ENCODE measurements around the gene MTO1.

MTO1 gene

DNA sequence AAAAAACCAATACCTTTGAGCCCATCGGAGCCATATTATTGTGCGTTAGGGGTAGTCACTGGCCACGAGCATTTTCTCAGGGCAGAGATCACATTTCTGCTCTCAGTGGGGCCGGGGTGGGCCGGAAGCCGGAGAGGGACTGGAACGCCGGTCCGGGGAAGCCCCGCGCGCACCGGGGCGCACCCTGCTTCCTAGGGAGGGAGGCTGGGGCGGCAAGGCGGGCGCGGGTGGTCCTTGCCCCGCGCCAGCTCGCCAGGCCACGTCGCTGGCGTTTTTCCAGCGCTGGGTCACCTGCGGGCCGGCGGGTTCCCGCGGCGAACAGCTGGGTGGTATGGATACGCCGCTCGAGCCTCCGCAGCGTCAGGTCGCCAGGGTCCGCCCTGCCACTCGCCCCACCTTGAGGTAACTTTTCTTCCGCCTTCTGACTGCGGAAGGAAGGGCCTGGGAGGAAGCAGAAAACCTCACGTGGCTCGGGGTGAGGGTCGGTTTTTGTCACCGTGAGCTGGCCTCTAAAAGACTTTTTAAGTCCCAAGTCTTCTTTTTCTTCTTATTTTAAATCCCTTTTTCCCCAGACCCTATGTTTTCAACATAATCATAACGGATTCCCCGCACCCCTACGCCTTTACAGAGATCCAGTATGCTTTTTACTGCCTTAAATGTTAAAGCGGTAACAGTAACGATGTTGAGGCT, 62.0 kb downstream of the MTO1 start:
- Histone ChIP-seq H3K9me3 (ENCODE audit: control insufficient read depth, insufficient read depth, low read depth, low read length) (no peaks in the 10 kb centered on the region), H3K4me3 (ENCODE audit: low read depth, low read length) (peak overlapping the region; percentile 63), H3K27ac (ENCODE audit: extremely low read depth, low read depth, low read length) (peak overlapping the region; percentile 66), H3K4me1 (ENCODE audit: control insufficient read depth, insufficient read depth, low read length) (no peaks in the 10 kb centered on the region), H3K36me3 (ENCODE audit: control insufficient read depth in 2 of 2, insufficient read depth in 1 of 2, low read length in 2 of 2) (peaks cover 0 to 22% of the 10 kb centered on the region in 2 experiments; a peak in 1 of 3 replicates)
- CTCF ChIA-PET, result interaction anchor here (0.7 to 1.6 kb wide), 5 partner anchors 34 to 1688 kb away, joined by 3 to 6 read pairs (median 3); no protein-coding TSS in a partner anchor
- POLR2A ChIA-PET, result interaction anchor here (0.7 to 5.9 kb wide), 5 partner anchors 9 to 130 kb away, joined by 3 to 88 read pairs (median 4); partner anchors contain the start of gene SLC17A5
- TF ChIP-seq ZNF335 (tag by site-specific recombination; conservative IDR thresholded peaks at IDR 0.05) (peak; percentile 48), MYNN (tag by site-specific recombination; IDR thresholded peaks at IDR 0.05; ENCODE audit: borderline replicate concordance) (no peak), ZNF830 (tag by site-specific recombination; IDR thresholded peaks at IDR 0.05; ENCODE audit: low read depth) (no peak), ZNF37A (tag by site-specific recombination; IDR thresholded peaks at IDR 0.05) (no peak), WT1 (tag by site-specific recombination; IDR thresholded peaks at IDR 0.05) (no peak), ZNF621 (tag by site-specific recombination; IDR thresholded peaks at IDR 0.05) (no peak), ZNF660 (tag by site-specific recombination; IDR thresholded peaks at IDR 0.05) (peak; percentile 60; the same call in 1 of the 2 replicates), ZNF561 (tag by site-specific recombination; IDR thresholded peaks at IDR 0.05; ENCODE audit: borderline replicate concordance) (peak; percentile 71; the same call in 1 of the 2 replicates), ZFP69B (tag by site-specific recombination; IDR thresholded peaks at IDR 0.05) (peak; percentile 92), REPIN1 (tag by site-specific recombination; IDR thresholded peaks at IDR 0.05; ENCODE audit: low read depth) (no peak), KLF1 (tag by site-specific recombination; IDR thresholded peaks at IDR 0.05) (peak; percentile 76), ZNF184 (tag by site-specific recombination; IDR thresholded peaks at IDR 0.05) (no peak), ZNF747 (tag by site-specific recombination; IDR thresholded peaks at IDR 0.05) (no peak), ZNF175 (tag by site-specific recombination; IDR thresholded peaks at IDR 0.05) (no peak), ZBTB17 (tag by site-specific recombination; IDR thresholded peaks at IDR 0.05) (peak; percentile 43; the same call in 1 of the 2 replicates), ZNF2 (tag by site-specific recombination; IDR thresholded peaks at IDR 0.05) (0 out of 2 replicates have a peak, but pooled peaks have one; percentile 37), ZSCAN30 (tag by site-specific recombination; IDR thresholded peaks at IDR 0.05) (peak; percentile 38; the same call in 1 of the 2 replicates), ZNF670 (tag by site-specific recombination; IDR thresholded peaks at IDR 0.05; ENCODE audit: low read depth) (no peak), ZNF791 (tag by site-specific recombination; IDR thresholded peaks at IDR 0.05) (no peak), ZNF76 (tag by site-specific recombination; IDR thresholded peaks at IDR 0.05; ENCODE audit: borderline replicate concordance, low read depth) (peak; percentile 43; the same call in 1 of the 2 replicates), SCRT2 (tag by site-specific recombination; IDR thresholded peaks at IDR 0.05) (no peak), ZBTB48 (tag by site-specific recombination; IDR thresholded peaks at IDR 0.05) (peak; percentile 67), KLF10 (tag by site-specific recombination; IDR thresholded peaks at IDR 0.05) (peak; percentile 54; the same call in 1 of the 2 replicates), ZNF391 (tag by site-specific recombination; IDR thresholded peaks at IDR 0.05; ENCODE audit: borderline replicate concordance, low read depth) (no peak), KLF8 (tag by site-specific recombination; IDR thresholded peaks at IDR 0.05) (peak; percentile 72; the same call in 1 of the 2 replicates), ZNF785 (tag by site-specific recombination; IDR thresholded peaks at IDR 0.05) (no peak), OVOL3 (tag by site-specific recombination; IDR thresholded peaks at IDR 0.05) (no peak), ZNF571 (tag by site-specific recombination; IDR thresholded peaks at IDR 0.05) (no peak), ZNF132 (tag by site-specific recombination; IDR thresholded peaks at IDR 0.05; ENCODE audit: borderline replicate concordance) (no peak), SCRT1 (tag by site-specific recombination; IDR thresholded peaks at IDR 0.05; ENCODE audit: borderline replicate concordance) (no peak), ZNF239 (tag by site-specific recombination; IDR thresholded peaks at IDR 0.05) (no peak), ZNF623 (tag by site-specific recombination; IDR thresholded peaks at IDR 0.05) (no peak)
- TF ChIP-seq, protein P1, sequence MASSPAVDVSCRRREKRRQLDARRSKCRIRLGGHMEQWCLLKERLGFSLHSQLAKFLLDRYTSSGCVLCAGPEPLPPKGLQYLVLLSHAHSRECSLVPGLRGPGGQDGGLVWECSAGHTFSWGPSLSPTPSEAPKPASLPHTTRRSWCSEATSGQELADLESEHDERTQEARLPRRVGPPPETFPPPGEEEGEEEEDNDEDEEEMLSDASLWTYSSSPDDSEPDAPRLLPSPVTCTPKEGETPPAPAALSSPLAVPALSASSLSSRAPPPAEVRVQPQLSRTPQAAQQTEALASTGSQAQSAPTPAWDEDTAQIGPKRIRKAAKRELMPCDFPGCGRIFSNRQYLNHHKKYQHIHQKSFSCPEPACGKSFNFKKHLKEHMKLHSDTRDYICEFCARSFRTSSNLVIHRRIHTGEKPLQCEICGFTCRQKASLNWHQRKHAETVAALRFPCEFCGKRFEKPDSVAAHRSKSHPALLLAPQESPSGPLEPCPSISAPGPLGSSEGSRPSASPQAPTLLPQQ (tag by site-specific recombination; IDR thresholded peaks at IDR 0.05), result peak; percentile 97
- TF ChIP-seq, protein P2, sequence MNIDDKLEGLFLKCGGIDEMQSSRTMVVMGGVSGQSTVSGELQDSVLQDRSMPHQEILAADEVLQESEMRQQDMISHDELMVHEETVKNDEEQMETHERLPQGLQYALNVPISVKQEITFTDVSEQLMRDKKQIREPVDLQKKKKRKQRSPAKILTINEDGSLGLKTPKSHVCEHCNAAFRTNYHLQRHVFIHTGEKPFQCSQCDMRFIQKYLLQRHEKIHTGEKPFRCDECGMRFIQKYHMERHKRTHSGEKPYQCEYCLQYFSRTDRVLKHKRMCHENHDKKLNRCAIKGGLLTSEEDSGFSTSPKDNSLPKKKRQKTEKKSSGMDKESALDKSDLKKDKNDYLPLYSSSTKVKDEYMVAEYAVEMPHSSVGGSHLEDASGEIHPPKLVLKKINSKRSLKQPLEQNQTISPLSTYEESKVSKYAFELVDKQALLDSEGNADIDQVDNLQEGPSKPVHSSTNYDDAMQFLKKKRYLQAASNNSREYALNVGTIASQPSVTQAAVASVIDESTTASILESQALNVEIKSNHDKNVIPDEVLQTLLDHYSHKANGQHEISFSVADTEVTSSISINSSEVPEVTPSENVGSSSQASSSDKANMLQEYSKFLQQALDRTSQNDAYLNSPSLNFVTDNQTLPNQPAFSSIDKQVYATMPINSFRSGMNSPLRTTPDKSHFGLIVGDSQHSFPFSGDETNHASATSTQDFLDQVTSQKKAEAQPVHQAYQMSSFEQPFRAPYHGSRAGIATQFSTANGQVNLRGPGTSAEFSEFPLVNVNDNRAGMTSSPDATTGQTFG (tag by site-specific recombination; IDR thresholded peaks at IDR 0.05; ENCODE audit: borderline replicate concordance), result no peak
- TF ChIP-seq, protein P3, sequence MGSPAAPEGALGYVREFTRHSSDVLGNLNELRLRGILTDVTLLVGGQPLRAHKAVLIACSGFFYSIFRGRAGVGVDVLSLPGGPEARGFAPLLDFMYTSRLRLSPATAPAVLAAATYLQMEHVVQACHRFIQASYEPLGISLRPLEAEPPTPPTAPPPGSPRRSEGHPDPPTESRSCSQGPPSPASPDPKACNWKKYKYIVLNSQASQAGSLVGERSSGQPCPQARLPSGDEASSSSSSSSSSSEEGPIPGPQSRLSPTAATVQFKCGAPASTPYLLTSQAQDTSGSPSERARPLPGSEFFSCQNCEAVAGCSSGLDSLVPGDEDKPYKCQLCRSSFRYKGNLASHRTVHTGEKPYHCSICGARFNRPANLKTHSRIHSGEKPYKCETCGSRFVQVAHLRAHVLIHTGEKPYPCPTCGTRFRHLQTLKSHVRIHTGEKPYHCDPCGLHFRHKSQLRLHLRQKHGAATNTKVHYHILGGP (tag by site-specific recombination; IDR thresholded peaks at IDR 0.05), result no peak

Measured in HEK293 (cell line).